ENCODE data around the gene ZFHX3. TPM values are rescaled to one million over a fixed set of nuclear protein-coding genes. Genes with fewer than 3 reads are reported as not detected.

ZFHX3 gene
- total and polyA plus RNA-seq, 4 donors, result 1.5 to 5.9 (median 3.0) TPM

DNA sequence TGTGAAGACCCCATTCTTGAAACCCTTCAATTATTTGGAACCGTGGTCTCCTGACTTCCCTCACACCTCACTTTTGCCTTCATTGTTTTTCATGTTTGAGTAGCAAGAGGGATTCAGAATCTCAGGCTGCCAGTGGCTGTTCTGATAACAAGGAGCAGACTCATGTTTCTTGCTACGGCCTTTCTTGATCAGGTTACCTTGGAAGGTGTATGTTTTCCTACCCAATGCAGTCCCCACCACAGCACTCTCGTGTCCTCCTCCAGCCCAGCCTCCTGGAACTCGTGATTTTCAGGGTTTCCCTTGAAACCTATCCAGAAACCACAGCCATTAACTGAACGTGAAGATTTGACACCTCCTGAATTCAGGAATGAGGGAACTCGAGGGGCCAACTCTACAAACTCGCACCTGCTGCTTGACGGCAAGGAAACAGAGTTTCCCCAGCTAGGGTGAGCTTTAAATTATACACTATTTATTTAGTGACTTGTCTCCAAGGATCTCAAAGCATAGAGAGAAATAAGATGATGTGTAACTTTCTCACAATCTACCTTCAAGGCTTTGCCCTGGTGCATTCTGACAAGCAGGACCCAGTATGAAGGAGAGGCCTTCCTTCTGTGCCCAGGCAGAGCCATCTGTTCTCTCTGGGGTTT lies 1.6 kb downstream of the ZFHX3 start:
- Histone ChIP-seq H3K27ac (ENCODE audit: low read depth in 1 of 2, low read length in 2 of 2) (no peak overlapping the region), H3K4me1 (ENCODE audit: control insufficient read depth in 4 of 4, insufficient read depth in 4 of 4, low read length in 3 of 4) (peaks cover 0 to 46% (median 30%) of the 10 kb centered on the region in 4 donors), H3K36me3 (ENCODE audit: control insufficient read depth in 4 of 4, insufficient read depth in 3 of 4, low read depth in 1 of 4, low read length in 3 of 4) (no peaks in the 10 kb centered on the region), H3K4me3 (ENCODE audit: low read depth in 1 of 3, low read length in 3 of 3) (no peak overlapping the region), H3K9ac (ENCODE audit: low read depth in 1 of 2, low read length in 2 of 2) (no peak overlapping the region), H3K27me3 (ENCODE audit: control insufficient read depth in 4 of 4, insufficient read depth in 4 of 4, low read length in 3 of 4) (no peaks in the 10 kb centered on the region), H3K9me3 (ENCODE audit: control insufficient read depth in 4 of 4, low read length in 3 of 4) (no peaks in the 10 kb centered on the region)
- TF ChIP-seq YY1 (IDR thresholded peaks at IDR 0.05) (no peak), ATF3 (IDR thresholded peaks at IDR 0.05) (no peak), FOXA1 (IDR thresholded peaks at IDR 0.05) (no peak), SP1 (IDR thresholded peaks at IDR 0.05) (no peak), RAD21 (IDR thresholded peaks at IDR 0.05) (no peak), GABPA (IDR thresholded peaks at IDR 0.05 in 1 of 2, conservative IDR thresholded peaks at IDR 0.05 in 1 of 2) (no peak), NR2F2 (IDR thresholded peaks at IDR 0.05) (no peak), EGR1 (IDR thresholded peaks at IDR 0.05; ENCODE audit: low read depth in 2 of 2) (no peak), HNF4A (conservative IDR thresholded peaks at IDR 0.05) (no peak), RXRA (IDR thresholded peaks at IDR 0.05) (no peak), HNF4G (IDR thresholded peaks at IDR 0.05) (no peak), JUND (IDR thresholded peaks at IDR 0.05) (no peak), MAX (IDR thresholded peaks at IDR 0.05) (no peak), FOXA2 (IDR thresholded peaks at IDR 0.05) (no peak)
- TF ChIP-seq, protein P1, sequence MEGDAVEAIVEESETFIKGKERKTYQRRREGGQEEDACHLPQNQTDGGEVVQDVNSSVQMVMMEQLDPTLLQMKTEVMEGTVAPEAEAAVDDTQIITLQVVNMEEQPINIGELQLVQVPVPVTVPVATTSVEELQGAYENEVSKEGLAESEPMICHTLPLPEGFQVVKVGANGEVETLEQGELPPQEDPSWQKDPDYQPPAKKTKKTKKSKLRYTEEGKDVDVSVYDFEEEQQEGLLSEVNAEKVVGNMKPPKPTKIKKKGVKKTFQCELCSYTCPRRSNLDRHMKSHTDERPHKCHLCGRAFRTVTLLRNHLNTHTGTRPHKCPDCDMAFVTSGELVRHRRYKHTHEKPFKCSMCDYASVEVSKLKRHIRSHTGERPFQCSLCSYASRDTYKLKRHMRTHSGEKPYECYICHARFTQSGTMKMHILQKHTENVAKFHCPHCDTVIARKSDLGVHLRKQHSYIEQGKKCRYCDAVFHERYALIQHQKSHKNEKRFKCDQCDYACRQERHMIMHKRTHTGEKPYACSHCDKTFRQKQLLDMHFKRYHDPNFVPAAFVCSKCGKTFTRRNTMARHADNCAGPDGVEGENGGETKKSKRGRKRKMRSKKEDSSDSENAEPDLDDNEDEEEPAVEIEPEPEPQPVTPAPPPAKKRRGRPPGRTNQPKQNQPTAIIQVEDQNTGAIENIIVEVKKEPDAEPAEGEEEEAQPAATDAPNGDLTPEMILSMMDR (IDR thresholded peaks at IDR 0.05; ENCODE audit: low read depth, low read length, missing input control), result no peak
- TF ChIP-seq, protein P2, sequence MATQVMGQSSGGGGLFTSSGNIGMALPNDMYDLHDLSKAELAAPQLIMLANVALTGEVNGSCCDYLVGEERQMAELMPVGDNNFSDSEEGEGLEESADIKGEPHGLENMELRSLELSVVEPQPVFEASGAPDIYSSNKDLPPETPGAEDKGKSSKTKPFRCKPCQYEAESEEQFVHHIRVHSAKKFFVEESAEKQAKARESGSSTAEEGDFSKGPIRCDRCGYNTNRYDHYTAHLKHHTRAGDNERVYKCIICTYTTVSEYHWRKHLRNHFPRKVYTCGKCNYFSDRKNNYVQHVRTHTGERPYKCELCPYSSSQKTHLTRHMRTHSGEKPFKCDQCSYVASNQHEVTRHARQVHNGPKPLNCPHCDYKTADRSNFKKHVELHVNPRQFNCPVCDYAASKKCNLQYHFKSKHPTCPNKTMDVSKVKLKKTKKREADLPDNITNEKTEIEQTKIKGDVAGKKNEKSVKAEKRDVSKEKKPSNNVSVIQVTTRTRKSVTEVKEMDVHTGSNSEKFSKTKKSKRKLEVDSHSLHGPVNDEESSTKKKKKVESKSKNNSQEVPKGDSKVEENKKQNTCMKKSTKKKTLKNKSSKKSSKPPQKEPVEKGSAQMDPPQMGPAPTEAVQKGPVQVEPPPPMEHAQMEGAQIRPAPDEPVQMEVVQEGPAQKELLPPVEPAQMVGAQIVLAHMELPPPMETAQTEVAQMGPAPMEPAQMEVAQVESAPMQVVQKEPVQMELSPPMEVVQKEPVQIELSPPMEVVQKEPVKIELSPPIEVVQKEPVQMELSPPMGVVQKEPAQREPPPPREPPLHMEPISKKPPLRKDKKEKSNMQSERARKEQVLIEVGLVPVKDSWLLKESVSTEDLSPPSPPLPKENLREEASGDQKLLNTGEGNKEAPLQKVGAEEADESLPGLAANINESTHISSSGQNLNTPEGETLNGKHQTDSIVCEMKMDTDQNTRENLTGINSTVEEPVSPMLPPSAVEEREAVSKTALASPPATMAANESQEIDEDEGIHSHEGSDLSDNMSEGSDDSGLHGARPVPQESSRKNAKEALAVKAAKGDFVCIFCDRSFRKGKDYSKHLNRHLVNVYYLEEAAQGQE (IDR thresholded peaks at IDR 0.05), result no peak
- WGBS, result 70% methylated on average over 8 of the region's 8 CpGs
- DNase-seq (ENCODE audit: low spot score), result no peak

GRCh38 chr16:73043828-73044467 lies 4.0 kb downstream of the ZFHX3 start:
- Histone ChIP-seq H3K4me3 (ENCODE audit: low read depth in 1 of 3, low read length in 3 of 3) (no peak overlapping the region), H3K9me3 (ENCODE audit: control insufficient read depth in 4 of 4, low read length in 3 of 4) (no peaks in the 10 kb centered on the region), H3K36me3 (ENCODE audit: control insufficient read depth in 4 of 4, insufficient read depth in 3 of 4, low read depth in 1 of 4, low read length in 3 of 4) (no peaks in the 10 kb centered on the region), H3K27me3 (ENCODE audit: control insufficient read depth in 4 of 4, insufficient read depth in 4 of 4, low read length in 3 of 4) (no peaks in the 10 kb centered on the region), H3K4me1 (ENCODE audit: control insufficient read depth in 4 of 4, insufficient read depth in 4 of 4, low read length in 3 of 4) (peaks cover 1 to 30% (median 14%) of the 10 kb centered on the region in 4 donors), H3K9ac (ENCODE audit: low read depth in 1 of 2, low read length in 2 of 2) (peak overlapping the region in 1 of 2 donors; percentile 42), H3K27ac (ENCODE audit: low read depth in 1 of 2, low read length in 2 of 2) (no peak overlapping the region)
- WGBS, result 41% methylated on average over 6 of the region's 6 CpGs
- DNase-seq (ENCODE audit: low spot score), result no peak
- no peak for TF ChIP-seq FOXA1 (IDR thresholded peaks at IDR 0.05)
- TF ChIP-seq YY1 (IDR thresholded peaks at IDR 0.05), result no peak
- TF ChIP-seq, protein P1 (IDR thresholded peaks at IDR 0.05; ENCODE audit: low read depth, low read length, missing input control), result no peak
- TF ChIP-seq JUND (IDR thresholded peaks at IDR 0.05), result no peak
- peak; percentile 43 to 46 for TF ChIP-seq RXRA (IDR thresholded peaks at IDR 0.05)
- TF ChIP-seq, protein P2 (IDR thresholded peaks at IDR 0.05), result no peak
- peak in 1 of 2 donors; percentile 41 for TF ChIP-seq RAD21 (IDR thresholded peaks at IDR 0.05)
- TF ChIP-seq HNF4A (conservative IDR thresholded peaks at IDR 0.05), result peak; percentile 39 to 44

Measured in liver (tissue), 9 donors.